NB4 (cell line): ENCODE results near the gene FMNL1.

ENCODE experiments used
- DNase-seq: peaks from one replicate; pipeline ENCODE4 v3.0.0; 2010; ENCODE audit warnings: low read depth
- H3K4me3 ChIP-seq: one replicate; pipeline ENCODE4 v1.5.1; 2011; ENCODE audit warnings: mild to moderate bottlenecking, low read depth, low read length, moderate library complexity
- MYC ChIP-seq: IDR thresholded peaks from 2 replicates; pipeline ENCODE4 v1.6.1; 2011; ENCODE audit warnings: low read depth, low read length
- POLR2A ChIP-seq: IDR thresholded peaks from 2 replicates; pipeline ENCODE4 v1.6.1; 2011; ENCODE audit warnings: mild to moderate bottlenecking; ENCODE audit not compliant: insufficient read length; ENCODE audit errors: extremely low read depth
- TF ChIP-seq, protein P1 (sequence below): IDR thresholded peaks from one replicate; pipeline ENCODE4 v1.5.1; 2012; ENCODE audit warnings: low read depth, low read length
- TF ChIP-seq, protein P2 (sequence below): IDR thresholded peaks from 2 replicates; pipeline ENCODE4 v1.6.1; 2011; ENCODE audit warnings: low read depth, low read length

Gene FMNL1

DNA sequence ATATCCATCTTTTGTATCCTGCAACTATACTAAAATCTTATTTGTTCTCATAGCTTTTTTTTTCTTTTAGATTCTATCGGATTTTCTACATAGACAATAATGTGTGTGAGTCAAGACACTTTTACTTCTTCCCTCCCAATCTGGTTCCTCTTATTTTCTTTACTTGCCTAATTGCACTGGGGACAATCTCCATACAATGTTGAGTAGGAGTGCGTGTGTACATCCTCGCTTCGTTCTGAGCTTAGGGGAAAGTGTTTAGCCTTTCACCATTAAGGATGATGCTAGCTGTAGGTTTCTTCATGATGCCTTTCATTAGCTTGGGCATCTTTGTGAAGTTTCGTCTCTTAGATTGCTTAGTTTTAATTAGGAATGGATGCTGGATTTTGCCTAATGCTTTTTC, 37.3 kb downstream of the FMNL1 start:
- DNase-seq: no peak
- TF ChIP-seq, protein P1, sequence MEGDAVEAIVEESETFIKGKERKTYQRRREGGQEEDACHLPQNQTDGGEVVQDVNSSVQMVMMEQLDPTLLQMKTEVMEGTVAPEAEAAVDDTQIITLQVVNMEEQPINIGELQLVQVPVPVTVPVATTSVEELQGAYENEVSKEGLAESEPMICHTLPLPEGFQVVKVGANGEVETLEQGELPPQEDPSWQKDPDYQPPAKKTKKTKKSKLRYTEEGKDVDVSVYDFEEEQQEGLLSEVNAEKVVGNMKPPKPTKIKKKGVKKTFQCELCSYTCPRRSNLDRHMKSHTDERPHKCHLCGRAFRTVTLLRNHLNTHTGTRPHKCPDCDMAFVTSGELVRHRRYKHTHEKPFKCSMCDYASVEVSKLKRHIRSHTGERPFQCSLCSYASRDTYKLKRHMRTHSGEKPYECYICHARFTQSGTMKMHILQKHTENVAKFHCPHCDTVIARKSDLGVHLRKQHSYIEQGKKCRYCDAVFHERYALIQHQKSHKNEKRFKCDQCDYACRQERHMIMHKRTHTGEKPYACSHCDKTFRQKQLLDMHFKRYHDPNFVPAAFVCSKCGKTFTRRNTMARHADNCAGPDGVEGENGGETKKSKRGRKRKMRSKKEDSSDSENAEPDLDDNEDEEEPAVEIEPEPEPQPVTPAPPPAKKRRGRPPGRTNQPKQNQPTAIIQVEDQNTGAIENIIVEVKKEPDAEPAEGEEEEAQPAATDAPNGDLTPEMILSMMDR: no peak
- TF ChIP-seq, protein P2, sequence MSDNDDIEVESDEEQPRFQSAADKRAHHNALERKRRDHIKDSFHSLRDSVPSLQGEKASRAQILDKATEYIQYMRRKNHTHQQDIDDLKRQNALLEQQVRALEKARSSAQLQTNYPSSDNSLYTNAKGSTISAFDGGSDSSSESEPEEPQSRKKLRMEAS: no peak
- TF ChIP-seq MYC (no peak), POLR2A (no peak)
- H3K4me3 ChIP-seq: no peak overlapping the region

DNA sequence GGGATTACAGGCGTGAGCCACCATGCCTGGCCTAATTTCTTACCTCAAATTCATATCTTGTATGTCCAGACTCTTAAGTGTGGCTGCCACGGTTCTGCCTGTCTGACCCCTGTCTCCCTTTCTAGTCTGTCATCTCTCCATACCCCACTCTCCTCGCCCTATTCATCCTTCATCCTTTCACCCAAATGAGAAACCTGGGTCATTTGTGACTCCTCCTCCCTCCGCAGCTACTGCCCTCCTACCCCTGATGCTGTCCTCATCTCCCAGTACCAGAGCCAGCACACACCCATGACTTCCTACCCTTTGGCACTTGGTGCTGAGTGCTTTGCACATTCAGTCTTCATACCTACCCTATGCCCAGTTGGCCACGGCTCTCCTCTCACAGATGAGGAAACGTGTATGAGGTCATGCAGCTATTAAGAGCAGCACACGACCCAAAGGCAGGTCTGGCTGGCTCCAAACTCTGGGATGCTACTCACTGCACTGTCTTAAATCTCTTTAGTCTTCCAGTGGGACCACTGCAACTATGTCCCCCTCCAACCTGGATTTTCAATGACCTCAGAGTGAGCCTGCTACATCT, 38.6 kb downstream of the FMNL1 start:
- no peak for DNase-seq
- TF ChIP-seq POLR2A: no peak
- TF ChIP-seq MYC: no peak
- TF ChIP-seq, protein P2: no peak
- TF ChIP-seq, protein P1: no peak
- H3K4me3 ChIP-seq: no peak overlapping the region

DNA sequence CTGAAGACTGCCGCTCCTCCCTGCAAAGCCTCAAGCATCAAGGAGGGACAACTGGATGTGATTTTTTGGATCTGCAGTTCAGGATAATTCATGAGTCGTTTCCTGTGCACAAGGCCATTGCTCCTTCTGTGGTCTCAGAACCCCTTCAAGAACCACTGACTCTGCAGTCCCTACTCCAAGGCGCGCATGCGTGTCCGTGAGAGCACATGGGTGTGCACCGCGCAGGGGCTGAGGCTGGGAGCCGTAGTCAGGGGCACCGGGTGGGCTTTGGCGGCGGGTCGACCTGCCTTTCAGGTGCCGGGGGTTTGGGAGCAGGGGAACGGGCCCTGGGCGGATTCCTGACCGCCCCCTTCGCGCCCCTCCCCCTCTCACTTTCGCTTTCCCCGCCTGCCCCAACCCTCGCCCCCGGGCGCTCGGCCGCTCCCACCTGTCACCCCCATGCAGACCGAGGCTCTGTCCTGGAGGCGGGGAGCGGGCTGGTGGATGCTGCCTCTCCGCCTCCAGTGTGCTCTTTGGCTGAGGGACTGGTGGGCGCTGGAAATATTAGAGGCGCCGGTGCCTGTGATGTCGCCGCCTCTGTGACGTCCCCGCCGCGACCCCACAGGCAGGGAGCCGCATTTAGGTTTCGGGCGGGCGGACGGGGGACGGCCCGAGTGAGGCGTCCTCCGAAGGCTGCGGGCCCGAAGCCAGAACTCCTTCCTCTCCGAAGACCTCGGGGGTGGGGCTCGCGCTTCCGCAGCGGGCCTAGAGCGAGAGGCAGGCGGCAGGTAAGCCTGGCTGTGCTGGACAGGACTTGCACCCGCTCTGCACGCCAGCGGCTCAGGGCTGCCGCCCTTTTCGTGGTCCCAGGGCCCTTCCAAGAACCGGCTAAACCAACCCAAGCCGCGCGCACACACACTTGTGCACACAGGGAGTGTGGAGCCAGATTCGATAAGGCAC, 40.2 kb downstream of the FMNL1 start, which contains the start of gene SPATA32:
Gene SPATA32 (minus strand): TSS at position 518 of the 939 bp plus-strand sequence. CDS start 78 bp downstream, at position 440.
- no peak within 1 kb of the TSS for H3K4me3 ChIP-seq
- TF ChIP-seq POLR2A (no peak), MYC (no peak)
- TF ChIP-seq, protein P2: no peak
- TF ChIP-seq, protein P1: no peak
- DNase-seq: no peak

DNA sequence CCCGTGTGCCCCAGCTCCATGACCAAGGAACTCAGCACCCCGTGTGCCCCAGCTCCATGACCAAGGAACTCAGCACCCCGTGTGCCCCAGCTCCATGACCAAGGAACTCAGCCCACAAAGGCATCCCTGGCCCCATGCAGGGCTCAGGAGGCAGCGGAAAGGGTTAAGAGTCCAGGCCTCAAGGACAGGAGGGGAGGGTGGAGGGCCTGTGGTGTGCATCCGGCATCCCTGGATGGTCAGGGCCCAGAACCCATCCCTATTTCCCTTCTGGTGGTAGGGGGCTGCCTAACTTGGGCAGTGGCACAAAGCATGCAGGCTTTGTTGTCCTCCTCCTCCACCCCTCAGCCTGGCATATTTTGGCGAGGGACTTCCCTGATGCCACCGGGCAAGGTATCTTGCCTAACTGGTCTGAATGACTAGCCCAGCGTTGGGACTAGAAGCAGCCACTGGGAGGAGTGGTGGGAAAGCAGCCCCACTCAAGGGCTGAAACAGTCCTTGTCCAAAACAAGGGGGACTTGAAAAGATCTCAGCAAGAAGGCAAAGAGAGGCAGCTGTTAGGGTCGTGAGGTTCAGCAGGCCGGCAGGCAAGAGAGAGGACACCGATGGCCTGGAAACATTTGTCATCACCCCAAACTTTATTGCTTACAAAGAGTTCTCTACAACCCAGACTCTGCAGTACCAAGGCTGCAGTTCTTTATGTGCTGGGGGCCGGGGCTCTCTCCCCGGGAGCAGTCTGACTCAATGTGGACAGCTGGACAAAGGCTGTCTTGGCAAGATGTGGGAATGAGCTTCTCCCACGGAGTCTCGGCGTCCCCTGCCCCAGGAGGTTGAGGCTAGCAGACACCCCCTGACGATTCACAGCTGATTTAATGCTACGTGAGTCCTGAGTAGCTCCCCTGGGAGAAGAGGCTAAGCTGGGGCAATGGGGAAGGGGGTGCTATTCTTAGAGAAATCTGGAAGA, 41.1 kb downstream of the FMNL1 start:
- DNase-seq: no peak
- no peak for TF ChIP-seq MYC
- TF ChIP-seq, protein P1: no peak
- TF ChIP-seq POLR2A: no peak
- TF ChIP-seq, protein P2: no peak
- no peak overlapping the region for H3K4me3 ChIP-seq

DNA sequence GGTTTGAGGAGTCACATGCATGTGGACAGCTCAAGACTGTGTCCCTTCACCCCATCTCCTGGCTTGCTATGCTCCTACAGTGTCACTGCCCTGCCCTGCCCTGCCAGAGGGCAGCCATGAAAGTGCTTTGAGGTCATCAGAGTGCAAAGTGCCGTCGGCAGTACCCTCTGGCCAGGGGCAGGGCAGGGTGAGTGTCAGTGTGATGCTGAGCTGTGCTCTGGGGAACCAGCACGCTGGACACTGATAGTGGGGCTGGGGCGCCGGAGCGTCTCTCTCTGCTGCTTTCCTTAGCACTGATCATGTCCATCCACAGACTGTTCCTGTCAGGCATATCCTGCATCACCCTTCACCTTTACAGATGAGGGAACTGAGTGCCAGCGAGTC, 41.8 kb downstream of the FMNL1 start:
- TF ChIP-seq, protein P1: no peak
- TF ChIP-seq, protein P2: no peak
- TF ChIP-seq MYC: no peak
- TF ChIP-seq POLR2A: no peak
- H3K4me3 ChIP-seq: no peak overlapping the region
- no peak for DNase-seq
